ENCODE data around the gene ANKHD1. TPM values are rescaled to one million over a fixed set of nuclear protein-coding genes. Genes with fewer than 3 reads are reported as not detected.

ANKHD1 gene
- total and polyA plus RNA-seq, 9 of the 15 experiments (the other 6 are each of a cell fraction or from before 2014, with no cell fraction given) = 38.9 to 138 (median 78.7) TPM

DNA sequence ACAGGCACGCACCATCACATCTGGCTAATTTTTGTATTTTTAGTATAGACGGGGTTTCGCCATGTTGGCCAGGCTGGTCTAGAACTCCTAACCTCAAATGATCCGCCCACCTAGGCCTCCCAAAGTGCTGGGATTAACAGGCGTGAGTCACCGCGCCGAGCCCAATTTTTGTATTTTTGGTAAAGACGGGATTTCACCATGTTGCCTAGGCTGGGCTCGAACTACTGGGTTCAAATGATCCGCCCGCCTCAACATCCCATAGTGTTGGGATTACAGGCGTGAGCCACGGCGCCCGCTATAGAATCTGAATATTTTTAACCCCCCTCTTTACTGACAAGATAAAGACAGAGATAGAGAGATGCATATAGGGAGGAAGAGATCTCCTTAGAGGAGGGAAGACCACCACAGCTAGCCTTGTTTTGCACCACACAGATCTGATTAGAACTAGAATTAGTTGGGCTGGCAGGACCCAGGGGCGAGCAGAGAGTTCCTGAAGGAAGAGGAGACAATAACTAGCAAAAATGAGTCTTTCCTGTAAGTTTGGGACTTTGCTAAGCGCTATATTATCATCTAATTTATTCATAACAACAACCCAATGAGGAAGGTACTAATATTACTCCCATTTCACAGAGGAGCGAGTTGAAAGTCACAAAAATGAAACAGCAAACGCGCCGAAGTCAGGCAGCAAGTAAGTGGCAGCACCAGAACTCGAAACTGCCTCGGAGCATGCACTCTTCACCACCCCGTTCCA is 1.5 kb upstream of the ANKHD1 start (continued):
- TF ChIP-seq, protein P1, sequence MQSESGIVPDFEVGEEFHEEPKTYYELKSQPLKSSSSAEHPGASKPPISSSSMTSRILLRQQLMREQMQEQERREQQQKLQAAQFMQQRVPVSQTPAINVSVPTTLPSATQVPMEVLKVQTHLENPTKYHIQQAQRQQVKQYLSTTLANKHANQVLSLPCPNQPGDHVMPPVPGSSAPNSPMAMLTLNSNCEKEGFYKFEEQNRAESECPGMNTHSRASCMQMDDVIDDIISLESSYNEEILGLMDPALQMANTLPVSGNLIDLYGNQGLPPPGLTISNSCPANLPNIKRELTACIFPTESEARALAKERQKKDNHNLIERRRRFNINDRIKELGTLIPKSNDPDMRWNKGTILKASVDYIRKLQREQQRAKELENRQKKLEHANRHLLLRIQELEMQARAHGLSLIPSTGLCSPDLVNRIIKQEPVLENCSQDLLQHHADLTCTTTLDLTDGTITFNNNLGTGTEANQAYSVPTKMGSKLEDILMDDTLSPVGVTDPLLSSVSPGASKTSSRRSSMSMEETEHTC (IDR thresholded peaks at IDR 0.05) = no peak
- no peak; the same call in 1 of the 2 replicates for TF ChIP-seq DMBX1 (CRISPR knock-in tag; IDR thresholded peaks at IDR 0.05; ENCODE audit: borderline replicate concordance)
- TF ChIP-seq, protein P2, sequence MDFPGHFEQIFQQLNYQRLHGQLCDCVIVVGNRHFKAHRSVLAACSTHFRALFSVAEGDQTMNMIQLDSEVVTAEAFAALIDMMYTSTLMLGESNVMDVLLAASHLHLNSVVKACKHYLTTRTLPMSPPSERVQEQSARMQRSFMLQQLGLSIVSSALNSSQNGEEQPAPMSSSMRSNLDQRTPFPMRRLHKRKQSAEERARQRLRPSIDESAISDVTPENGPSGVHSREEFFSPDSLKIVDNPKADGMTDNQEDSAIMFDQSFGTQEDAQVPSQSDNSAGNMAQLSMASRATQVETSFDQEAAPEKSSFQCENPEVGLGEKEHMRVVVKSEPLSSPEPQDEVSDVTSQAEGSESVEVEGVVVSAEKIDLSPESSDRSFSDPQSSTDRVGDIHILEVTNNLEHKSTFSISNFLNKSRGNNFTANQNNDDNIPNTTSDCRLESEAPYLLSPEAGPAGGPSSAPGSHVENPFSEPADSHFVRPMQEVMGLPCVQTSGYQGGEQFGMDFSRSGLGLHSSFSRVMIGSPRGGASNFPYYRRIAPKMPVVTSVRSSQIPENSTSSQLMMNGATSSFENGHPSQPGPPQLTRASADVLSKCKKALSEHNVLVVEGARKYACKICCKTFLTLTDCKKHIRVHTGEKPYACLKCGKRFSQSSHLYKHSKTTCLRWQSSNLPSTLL (IDR thresholded peaks at IDR 0.05) = no peak
- TF ChIP-seq, protein P3, sequence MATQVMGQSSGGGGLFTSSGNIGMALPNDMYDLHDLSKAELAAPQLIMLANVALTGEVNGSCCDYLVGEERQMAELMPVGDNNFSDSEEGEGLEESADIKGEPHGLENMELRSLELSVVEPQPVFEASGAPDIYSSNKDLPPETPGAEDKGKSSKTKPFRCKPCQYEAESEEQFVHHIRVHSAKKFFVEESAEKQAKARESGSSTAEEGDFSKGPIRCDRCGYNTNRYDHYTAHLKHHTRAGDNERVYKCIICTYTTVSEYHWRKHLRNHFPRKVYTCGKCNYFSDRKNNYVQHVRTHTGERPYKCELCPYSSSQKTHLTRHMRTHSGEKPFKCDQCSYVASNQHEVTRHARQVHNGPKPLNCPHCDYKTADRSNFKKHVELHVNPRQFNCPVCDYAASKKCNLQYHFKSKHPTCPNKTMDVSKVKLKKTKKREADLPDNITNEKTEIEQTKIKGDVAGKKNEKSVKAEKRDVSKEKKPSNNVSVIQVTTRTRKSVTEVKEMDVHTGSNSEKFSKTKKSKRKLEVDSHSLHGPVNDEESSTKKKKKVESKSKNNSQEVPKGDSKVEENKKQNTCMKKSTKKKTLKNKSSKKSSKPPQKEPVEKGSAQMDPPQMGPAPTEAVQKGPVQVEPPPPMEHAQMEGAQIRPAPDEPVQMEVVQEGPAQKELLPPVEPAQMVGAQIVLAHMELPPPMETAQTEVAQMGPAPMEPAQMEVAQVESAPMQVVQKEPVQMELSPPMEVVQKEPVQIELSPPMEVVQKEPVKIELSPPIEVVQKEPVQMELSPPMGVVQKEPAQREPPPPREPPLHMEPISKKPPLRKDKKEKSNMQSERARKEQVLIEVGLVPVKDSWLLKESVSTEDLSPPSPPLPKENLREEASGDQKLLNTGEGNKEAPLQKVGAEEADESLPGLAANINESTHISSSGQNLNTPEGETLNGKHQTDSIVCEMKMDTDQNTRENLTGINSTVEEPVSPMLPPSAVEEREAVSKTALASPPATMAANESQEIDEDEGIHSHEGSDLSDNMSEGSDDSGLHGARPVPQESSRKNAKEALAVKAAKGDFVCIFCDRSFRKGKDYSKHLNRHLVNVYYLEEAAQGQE (IDR thresholded peaks at IDR 0.05; ENCODE audit: borderline replicate concordance) = no peak
- TF ChIP-seq, protein P3 (CRISPR knock-in tag; IDR thresholded peaks at IDR 0.05; ENCODE audit: low read depth) = no peak
- TF ChIP-seq, protein P4, sequence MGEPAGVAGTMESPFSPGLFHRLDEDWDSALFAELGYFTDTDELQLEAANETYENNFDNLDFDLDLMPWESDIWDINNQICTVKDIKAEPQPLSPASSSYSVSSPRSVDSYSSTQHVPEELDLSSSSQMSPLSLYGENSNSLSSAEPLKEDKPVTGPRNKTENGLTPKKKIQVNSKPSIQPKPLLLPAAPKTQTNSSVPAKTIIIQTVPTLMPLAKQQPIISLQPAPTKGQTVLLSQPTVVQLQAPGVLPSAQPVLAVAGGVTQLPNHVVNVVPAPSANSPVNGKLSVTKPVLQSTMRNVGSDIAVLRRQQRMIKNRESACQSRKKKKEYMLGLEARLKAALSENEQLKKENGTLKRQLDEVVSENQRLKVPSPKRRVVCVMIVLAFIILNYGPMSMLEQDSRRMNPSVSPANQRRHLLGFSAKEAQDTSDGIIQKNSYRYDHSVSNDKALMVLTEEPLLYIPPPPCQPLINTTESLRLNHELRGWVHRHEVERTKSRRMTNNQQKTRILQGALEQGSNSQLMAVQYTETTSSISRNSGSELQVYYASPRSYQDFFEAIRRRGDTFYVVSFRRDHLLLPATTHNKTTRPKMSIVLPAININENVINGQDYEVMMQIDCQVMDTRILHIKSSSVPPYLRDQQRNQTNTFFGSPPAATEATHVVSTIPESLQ (CRISPR knock-in tag; IDR thresholded peaks at IDR 0.05) = no peak
- no peak for TF ChIP-seq ZNF212 (CRISPR knock-in tag; IDR thresholded peaks at IDR 0.05)
- no peak for TF ChIP-seq KLF13 (tag; IDR thresholded peaks at IDR 0.05; ENCODE audit: borderline replicate concordance, low read depth)
- 0 out of 2 replicates have a peak, but pooled peaks have one; percentile 46 for TF ChIP-seq ZNF324 (CRISPR knock-in tag; IDR thresholded peaks at IDR 0.05)
- TF ChIP-seq SRSF9 (IDR thresholded peaks at IDR 0.05; ENCODE audit: borderline replicate concordance, low read depth, low read length) = no peak
- TF ChIP-seq, protein P5, sequence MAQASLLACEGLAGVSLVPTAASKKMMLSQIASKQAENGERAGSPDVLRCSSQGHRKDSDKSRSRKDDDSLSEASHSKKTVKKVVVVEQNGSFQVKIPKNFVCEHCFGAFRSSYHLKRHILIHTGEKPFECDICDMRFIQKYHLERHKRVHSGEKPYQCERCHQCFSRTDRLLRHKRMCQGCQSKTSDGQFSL (CRISPR knock-in tag; IDR thresholded peaks at IDR 0.05) = no peak
- TF ChIP-seq, protein P5 (tag; IDR thresholded peaks at IDR 0.05) = no peak
